ENCODE results near the gene SERTAD1. TPM values are rescaled to one million over a fixed set of nuclear protein-coding genes. Genes with fewer than 3 reads are reported as not detected.
A peak's percentile ranks its signal among the peaks of the same experiment; 100 is the strongest.
"Not testable (repeated sequence)": the region's sequence is repeated elsewhere in the genome, so short reads cannot be mapped to it uniquely, and the experiment has no call there.

The SERTAD1 gene
- total RNA-seq, 1 experiment from 2014 or later: 12.3 TPM

DNA sequence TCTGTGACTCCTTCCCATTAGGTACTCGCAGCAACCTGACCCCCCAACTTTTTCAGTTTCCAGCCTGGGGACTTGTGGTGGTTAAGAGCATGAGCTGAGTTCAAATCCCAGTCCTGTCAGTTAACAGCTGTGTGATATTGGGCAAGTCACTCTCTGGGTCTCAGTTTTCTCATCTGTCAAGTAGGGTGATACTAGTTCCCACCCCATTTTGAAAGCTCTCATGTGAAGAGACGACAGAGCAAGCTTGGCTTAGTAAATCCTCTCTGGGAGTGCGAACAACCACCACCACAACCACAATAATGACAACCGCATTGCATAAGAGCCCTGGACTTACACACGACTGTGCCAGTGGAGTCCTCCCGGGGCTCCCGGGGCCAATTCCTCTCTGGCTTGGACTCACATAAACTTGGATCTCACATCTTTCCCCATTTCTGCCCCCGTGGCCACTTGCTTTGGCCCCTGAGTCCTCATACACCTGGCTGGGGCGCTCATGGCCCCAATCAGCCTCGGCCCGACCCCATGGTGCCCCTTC is 39.3 kb upstream of the SERTAD1 start:
- Mint-ChIP-seq H3K27me3 (ENCODE audit: unreplicated experiment) (peaks cover 17% of the 10 kb centered on the region), H3K9me3 (ENCODE audit: low read depth, unreplicated experiment) (no peaks in the 10 kb centered on the region), H3K36me3 (ENCODE audit: insufficient read depth, unreplicated experiment) (peaks cover 25% of the 10 kb centered on the region), H3K4me1 (ENCODE audit: low read depth, unreplicated experiment) (peaks cover 32% of the 10 kb centered on the region), H3K4me3 (ENCODE audit: low read depth, unreplicated experiment) (peak overlapping the region; percentile 99), H3K27ac (ENCODE audit: unreplicated experiment) (peak overlapping the region; percentile 83)
- TF ChIP-seq, protein P1, sequence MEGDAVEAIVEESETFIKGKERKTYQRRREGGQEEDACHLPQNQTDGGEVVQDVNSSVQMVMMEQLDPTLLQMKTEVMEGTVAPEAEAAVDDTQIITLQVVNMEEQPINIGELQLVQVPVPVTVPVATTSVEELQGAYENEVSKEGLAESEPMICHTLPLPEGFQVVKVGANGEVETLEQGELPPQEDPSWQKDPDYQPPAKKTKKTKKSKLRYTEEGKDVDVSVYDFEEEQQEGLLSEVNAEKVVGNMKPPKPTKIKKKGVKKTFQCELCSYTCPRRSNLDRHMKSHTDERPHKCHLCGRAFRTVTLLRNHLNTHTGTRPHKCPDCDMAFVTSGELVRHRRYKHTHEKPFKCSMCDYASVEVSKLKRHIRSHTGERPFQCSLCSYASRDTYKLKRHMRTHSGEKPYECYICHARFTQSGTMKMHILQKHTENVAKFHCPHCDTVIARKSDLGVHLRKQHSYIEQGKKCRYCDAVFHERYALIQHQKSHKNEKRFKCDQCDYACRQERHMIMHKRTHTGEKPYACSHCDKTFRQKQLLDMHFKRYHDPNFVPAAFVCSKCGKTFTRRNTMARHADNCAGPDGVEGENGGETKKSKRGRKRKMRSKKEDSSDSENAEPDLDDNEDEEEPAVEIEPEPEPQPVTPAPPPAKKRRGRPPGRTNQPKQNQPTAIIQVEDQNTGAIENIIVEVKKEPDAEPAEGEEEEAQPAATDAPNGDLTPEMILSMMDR (IDR thresholded peaks at IDR 0.05; ENCODE audit: unreplicated experiment): no peak
- no peak for DNase-seq
- CTCF ChIA-PET: interaction anchor here (0.6 to 3.8 kb wide), 15 partner anchors 18 to 678 kb away, joined by 3 to 29 read pairs (median 4); no protein-coding TSS in a partner anchor
- BruUV-seq (replicated peaks): TSS peak; percentile 85
- intact Hi-C loops (cut with micrococcal nuclease; ENCODE audit: unreplicated experiment): loop anchor here (10.0 kb wide), 1 partner anchor 130 kb away; no protein-coding TSS in a partner anchor

DNA sequence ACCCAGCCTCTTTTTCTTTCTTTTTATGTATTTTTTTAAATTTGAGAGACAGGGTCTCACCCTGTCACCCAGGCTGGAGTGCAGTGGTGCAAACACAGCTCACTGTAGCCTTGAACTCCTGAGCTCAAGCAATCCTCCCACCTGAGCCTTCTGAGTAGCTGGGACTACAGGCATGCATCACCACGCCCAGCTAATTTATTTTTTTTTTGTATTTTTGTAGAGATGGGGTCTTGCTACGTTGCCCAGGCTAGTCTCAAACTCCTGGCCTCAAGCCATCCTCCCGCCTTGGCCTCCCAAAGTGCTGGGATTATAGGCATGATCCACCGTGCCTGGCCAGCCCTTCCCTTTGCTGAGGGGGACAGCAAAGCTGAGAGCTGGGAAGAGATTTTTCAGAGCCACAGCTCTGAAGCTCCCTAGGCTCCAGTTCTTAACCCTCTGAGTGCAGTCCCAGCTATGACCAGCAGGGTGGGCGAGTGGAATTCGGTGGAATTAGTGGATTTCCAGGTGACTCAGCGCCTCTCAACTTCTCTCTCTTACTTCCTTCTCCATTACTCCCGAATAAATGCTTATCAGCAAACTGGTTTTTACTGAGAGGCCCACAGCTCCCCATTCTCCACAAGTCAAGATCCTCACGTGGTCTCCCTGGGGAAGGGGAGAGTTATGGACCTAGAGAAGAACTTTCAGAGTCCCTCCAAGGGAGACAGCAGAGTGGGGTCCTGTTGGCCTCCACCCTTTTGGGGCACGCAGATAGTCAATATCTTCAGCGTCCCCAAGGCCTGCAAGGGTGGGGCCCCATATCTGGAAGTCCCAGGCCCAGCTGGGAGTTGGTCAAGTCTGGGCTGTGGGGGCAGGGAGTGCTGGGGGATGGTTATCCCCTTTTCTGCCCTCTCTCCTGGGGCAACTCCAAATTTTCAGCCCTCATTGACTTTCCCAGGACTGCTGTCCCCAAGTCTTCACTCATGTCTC is 38.5 kb upstream of the SERTAD1 start:
- Mint-ChIP-seq H3K36me3 (ENCODE audit: insufficient read depth, unreplicated experiment) (peaks cover 25% of the 10 kb centered on the region), H3K4me1 (ENCODE audit: low read depth, unreplicated experiment) (peaks cover 32% of the 10 kb centered on the region), H3K27ac (ENCODE audit: unreplicated experiment) (peak overlapping the region; percentile 83), H3K27me3 (ENCODE audit: unreplicated experiment) (peaks cover 17% of the 10 kb centered on the region), H3K4me3 (ENCODE audit: low read depth, unreplicated experiment) (peak overlapping the region; percentile 99), H3K9me3 (ENCODE audit: low read depth, unreplicated experiment) (no peaks in the 10 kb centered on the region)
- CTCF ChIA-PET: interaction anchor here (0.5 to 3.8 kb wide), 27 partner anchors 12 to 182 kb away, joined by 3 to 29 read pairs (median 4); partner anchors contain the start of gene SERTAD1
- no TSS peak for BruUV-seq (replicated peaks)
- intact Hi-C loops (cut with micrococcal nuclease; ENCODE audit: unreplicated experiment): loop anchor here (5.0 to 10.0 kb wide), 2 partner anchors 63 to 130 kb away; no protein-coding TSS in a partner anchor
- TF ChIP-seq, protein P1 (IDR thresholded peaks at IDR 0.05; ENCODE audit: unreplicated experiment): peak; percentile 92
- peak; percentile 97 for DNase-seq

DNA sequence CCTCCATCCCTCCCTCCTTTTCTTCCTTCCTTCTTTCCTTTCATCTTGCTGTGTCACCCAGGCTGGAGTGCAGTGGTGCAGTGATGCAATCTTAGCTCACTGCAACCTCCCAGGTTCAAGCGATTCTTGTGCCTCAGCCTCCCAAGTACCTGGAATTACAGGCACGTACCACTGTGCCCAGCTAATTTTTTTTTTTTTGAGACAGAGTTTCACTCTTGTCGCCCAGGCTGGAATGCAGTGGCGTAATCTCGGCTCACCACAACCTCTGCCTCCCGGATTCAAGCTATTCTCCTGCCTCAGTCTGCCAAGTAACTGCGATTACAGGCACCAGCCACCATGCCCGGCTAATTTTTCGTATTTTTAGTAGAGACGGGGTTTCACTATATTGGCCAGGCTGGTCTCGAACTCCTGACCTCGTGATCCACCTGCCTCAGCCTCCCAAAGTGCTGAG is 37.8 kb upstream of the SERTAD1 start:
- DNase-seq: peak; percentile 67
- CTCF ChIA-PET: interaction anchor here (0.5 to 3.8 kb wide), 26 partner anchors 11 to 1107 kb away, joined by 3 to 29 read pairs (median 4); partner anchors contain the start of gene SERTAD1
- H3K27ac Mint-ChIP-seq (ENCODE audit: unreplicated experiment): peak overlapping the region; percentile 18

DNA sequence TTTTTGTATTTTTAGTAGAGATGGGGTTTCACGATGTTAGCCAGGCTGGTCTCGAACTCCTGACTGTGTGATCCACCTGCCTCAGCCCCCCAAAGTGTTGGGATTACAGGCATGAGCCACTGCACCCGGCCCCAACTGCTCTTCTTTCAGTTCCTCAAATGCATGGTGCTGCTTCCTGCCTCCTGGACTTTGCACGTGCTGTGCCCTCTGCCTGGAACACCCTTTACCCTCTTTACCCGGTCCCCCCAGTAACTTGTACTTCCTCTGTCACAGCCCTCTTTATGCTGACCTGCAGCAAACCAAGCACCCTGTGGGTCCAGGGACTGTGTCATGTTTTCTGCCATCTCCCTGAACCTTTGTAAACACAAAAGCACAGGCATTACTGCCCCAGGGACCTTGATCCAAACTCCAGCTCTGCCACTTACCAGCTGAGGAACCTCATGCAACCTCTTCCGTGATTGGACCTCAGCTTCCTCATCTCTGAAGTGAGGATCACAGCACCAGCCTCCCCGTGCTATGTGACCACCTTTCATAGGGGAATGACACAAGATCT is 36.0 kb upstream of the SERTAD1 start:
- TF ChIP-seq, protein P1 (IDR thresholded peaks at IDR 0.05; ENCODE audit: unreplicated experiment): no peak
- Mint-ChIP-seq H3K27ac (ENCODE audit: unreplicated experiment) (no peak overlapping the region), H3K9me3 (ENCODE audit: low read depth, unreplicated experiment) (no peaks in the 10 kb centered on the region), H3K4me3 (ENCODE audit: low read depth, unreplicated experiment) (no peak overlapping the region), H3K36me3 (ENCODE audit: insufficient read depth, unreplicated experiment) (peaks cover 32% of the 10 kb centered on the region), H3K4me1 (ENCODE audit: low read depth, unreplicated experiment) (peaks cover 30% of the 10 kb centered on the region), H3K27me3 (ENCODE audit: unreplicated experiment) (peaks cover 12% of the 10 kb centered on the region)
- BruUV-seq (replicated peaks): no TSS peak
- no peak for DNase-seq
- intact Hi-C loops (cut with micrococcal nuclease; ENCODE audit: unreplicated experiment): loop anchor here (5.0 to 10.0 kb wide), 2 partner anchors 66 to 133 kb away; no protein-coding TSS in a partner anchor
- CTCF ChIA-PET: interaction anchor here (0.7 to 1.0 kb wide), 2 partner anchors 9 to 57 kb away, joined by 3 read pairs; no protein-coding TSS in a partner anchor

More for the DNA sequence above, 37.8 kb upstream of the SERTAD1 start:
- H3K4me1 Mint-ChIP-seq (ENCODE audit: low read depth, unreplicated experiment): peaks cover 32% of the 10 kb centered on the region
- peaks cover 25% of the 10 kb centered on the region for H3K36me3 Mint-ChIP-seq (ENCODE audit: insufficient read depth, unreplicated experiment)
- H3K9me3 Mint-ChIP-seq (ENCODE audit: low read depth, unreplicated experiment); BruUV-seq (replicated peaks): not testable (repeated sequence)
- intact Hi-C loops (cut with micrococcal nuclease; ENCODE audit: unreplicated experiment): loop anchor here (5.0 to 10.0 kb wide), 2 partner anchors 64 to 131 kb away; no protein-coding TSS in a partner anchor
- peak overlapping the region; percentile 2 for H3K4me3 Mint-ChIP-seq (ENCODE audit: low read depth, unreplicated experiment)
- peaks cover 17% of the 10 kb centered on the region for H3K27me3 Mint-ChIP-seq (ENCODE audit: unreplicated experiment)
